GM11168 (cell line): ENCODE data around the gene MTA2.
"Not testable (repeated sequence)": the region's sequence is repeated elsewhere in the genome, so short reads cannot be mapped to it uniquely, and the experiment has no call there.

ENCODE experiments used
- in situ Hi-C: fragments of 300-500 bp; cut with MboI; formaldehyde crosslinking; loops from one replicate; pipeline ENCODE4 v1.12.0; 2022; ENCODE audit warnings: low sequenced_read_pairs; ENCODE audit not compliant: unreplicated experiment

Gene MTA2

GRCh38 chr11:62570903-62571302 is 30.8 kb downstream of the MTA2 start:
- in situ Hi-C loops: not testable (repeated sequence)

GRCh38 chr11:62569611-62570010 is 32.1 kb downstream of the MTA2 start:
- in situ Hi-C loops: no loop called here

- in situ Hi-C loops: no loop called here
Observed at GRCh38 chr11:62567018-62567633, 34.5 kb downstream of the MTA2 start.

- in situ Hi-C loops: no loop called here
Observed at GRCh38 chr11:62566247-62566646, 35.4 kb downstream of the MTA2 start.

GRCh38 chr11:62565100-62565802 is 36.4 kb downstream of the MTA2 start:
- in situ Hi-C loops: no loop called here

GRCh38 chr11:62561677-62562230 is 39.9 kb downstream of the MTA2 start:
- in situ Hi-C loops: not testable (repeated sequence)

GRCh38 chr11:62560566-62561103 is 41.0 kb downstream of the MTA2 start:
- in situ Hi-C loops: no loop called here

- in situ Hi-C loops: not testable (repeated sequence)
Observed at GRCh38 chr11:62559626-62560025, 42.0 kb downstream of the MTA2 start.

GRCh38 chr11:62559204-62559603 is 42.5 kb downstream of the MTA2 start:
- in situ Hi-C loops: no loop called here

GRCh38 chr11:62558669-62559068 is 43.0 kb downstream of the MTA2 start:
- in situ Hi-C loops: no loop called here

GRCh38 chr11:62556875-62557631 is 44.6 kb downstream of the MTA2 start:
- in situ Hi-C loops: no loop called here

- in situ Hi-C loops: no loop called here
Observed at GRCh38 chr11:62556108-62556874, 45.4 kb downstream of the MTA2 start.

GRCh38 chr11:62555464-62556107 is 46.1 kb downstream of the MTA2 start:
- in situ Hi-C loops: no loop called here

GRCh38 chr11:62554387-62555167 is 47.1 kb downstream of the MTA2 start:
- in situ Hi-C loops: no loop called here

- in situ Hi-C loops: no loop called here
Observed at GRCh38 chr11:62553839-62554361, 47.8 kb downstream of the MTA2 start.

- in situ Hi-C loops: no loop called here
Observed at GRCh38 chr11:62553080-62553838, 48.4 kb downstream of the MTA2 start.

- in situ Hi-C loops: no loop called here
Observed at GRCh38 chr11:62552485-62553079, 49.1 kb downstream of the MTA2 start.
